CD4-positive, alpha-beta T cell treated with Interleukin-6 for 4 hours (primary cell): ENCODE results near the gene CWH43.
"Not testable (repeated sequence)": the region's sequence is repeated elsewhere in the genome, so short reads cannot be mapped to it uniquely, and the experiment has no call there.

Experiments
- DNase-seq: peaks from one replicate; pipeline ENCODE4 v3.0.0-alpha.2; 2020; ENCODE audit warnings: mixed read lengths

The CWH43 gene

DNA sequence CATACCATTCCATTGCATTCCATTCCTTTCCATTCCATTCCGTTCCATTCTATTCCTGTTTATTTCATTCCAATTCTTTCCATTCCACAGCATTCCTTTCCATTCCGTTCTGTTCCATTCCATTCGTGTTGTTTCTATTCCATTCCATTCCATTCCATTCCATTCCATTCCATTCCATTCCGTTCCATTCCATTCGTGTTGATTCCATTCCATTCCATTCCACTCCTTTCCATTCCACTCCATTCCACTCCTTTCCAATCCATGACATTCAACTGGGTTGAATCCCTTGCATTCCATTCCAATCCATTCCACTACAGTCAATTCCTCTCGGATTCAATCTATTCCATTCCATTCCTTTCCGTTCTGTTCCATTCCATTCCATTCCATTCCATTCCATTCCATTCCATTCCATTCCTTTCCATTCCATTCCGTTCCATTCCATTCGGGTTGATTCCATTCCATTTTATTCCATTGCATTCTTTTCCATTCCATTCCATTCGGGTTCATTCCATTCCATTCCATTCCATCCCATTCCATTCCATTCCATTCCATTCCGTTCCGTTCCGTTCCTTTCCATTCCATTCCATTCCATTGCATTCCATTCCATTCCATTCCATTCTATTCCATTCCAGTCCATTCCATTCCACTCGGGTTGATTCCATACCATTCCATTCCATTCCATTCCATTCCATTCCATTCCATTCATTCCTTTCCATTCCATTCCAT lies 112.1 kb downstream of the CWH43 start:
- DNase-seq = not testable (repeated sequence)

- not testable (repeated sequence) for DNase-seq
These were observed 113.9 kb downstream of the CWH43 start for GRCh38 chr4:49099831-49100444.

DNA sequence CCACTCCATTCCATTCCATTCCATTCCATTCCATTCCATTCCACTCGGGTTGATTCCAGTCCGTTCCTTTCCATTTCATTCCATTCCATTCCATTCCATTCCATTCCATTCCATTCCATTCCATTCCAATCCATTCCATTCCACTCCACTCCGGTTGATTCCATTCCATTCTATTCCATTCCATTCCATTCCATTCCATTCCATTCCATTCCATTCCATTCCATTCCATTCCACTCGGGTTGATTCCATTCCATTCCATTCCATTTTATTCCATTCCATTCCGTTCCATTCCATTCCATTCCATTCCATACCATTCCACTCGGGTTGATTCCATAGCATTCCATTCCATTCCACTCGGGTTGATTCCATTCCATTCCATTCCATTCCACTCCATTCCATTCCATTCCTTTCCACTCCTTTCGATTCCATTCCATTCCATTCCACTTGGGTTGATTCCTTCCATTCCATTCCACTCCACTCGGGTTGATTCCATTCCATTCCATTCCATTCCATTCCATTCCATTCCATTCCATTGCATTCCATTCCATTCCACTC lies 116.3 kb downstream of the CWH43 start:
- not testable (repeated sequence) for DNase-seq

DNA sequence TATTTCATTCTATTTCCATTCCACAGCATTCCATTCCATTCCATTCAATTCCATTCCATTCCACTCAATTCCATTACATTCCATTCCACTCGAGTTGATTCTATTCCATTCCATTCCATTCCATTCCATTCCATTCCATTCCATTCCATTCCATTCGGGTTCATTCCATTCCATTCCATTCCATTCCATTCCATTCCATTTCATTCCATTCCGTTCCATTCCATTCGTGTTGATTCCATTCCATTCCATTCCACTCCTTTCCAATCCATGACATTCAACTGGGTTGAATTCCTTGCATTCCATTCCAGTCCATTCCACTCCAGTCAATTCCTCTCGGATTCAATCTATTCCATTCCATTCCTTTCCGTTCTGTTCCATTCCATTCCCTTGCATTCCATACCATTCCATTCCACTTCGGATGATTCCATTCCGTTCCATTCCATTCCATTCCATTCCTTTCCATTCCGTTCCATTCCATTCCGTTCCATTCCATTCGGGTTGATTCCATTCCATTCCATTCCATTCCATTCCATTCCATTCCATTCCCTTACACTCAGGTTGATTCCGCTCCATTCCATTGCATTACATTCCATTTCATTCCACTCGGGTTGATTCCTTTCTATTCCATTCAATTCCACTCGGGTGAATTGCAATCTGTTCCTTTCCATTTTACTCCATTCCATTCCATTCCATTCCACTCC lies 117.5 kb downstream of the CWH43 start:
- DNase-seq = not testable (repeated sequence)

DNA sequence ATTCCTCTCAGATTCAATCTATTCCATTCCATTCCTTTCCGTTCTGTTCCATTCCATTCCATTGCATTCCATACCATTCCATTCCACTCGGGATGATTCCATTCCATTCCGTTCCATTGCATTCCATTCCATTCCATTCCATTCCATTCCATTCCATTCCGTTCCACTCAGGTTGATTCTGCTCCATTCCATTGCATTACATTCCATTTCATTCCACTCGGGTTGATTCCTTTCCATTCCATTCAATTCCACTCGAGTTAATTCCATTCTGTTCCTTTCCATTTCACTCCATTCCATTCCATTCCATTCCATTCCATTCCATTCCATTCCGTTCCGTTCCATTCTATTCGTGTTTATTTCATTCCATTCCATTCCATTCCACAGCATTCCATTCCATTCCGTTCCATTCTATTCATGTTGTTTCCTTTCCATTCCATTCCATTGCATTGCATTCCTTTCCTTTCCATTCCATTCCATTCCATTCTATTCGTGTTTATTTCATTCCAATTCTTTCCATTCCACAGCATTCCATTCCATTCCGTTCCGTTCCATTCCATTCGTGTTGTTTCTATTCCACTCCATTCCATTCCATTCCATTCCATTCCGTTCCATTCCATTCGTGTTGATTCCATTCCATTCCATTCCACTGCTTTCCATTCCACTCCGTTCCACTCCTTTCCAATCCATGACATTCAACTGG lies 118.3 kb downstream of the CWH43 start:
- not testable (repeated sequence) for DNase-seq

DNA sequence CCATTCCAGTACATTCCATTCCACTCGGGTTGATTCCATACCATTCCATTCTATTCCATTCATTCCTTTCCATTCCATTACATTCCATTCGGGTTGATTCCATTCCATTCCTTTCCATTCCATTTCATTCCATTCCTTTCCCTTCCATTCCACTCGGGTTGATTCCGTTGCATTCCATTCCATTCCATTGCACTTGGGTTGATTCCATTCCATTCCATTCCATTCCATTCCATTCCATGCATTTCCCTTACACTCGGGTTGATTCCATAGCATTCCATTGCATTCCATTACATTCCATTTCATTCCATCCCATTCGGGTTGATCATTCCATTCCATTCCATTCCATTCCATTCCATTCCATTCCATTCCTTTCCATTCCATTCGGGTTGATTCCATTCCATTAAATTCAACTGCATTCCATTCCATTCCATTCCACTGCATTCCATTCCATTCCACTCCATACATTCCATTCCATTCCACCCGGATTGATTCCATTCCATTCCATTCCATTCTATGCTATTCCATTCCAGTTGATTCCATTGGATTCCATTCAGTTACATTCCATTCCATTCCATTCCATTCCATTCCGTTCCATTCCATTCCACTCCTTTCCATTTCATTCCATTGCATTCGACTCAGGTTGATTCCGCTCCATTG lies 119.3 kb downstream of the CWH43 start:
- not testable (repeated sequence) for DNase-seq

GRCh38 chr4:49107262-49107661 lies 121.2 kb downstream of the CWH43 start:
- DNase-seq = not testable (repeated sequence)

- not testable (repeated sequence) for DNase-seq
These were observed 122.3 kb downstream of the CWH43 start for GRCh38 chr4:49108183-49108978.

DNA sequence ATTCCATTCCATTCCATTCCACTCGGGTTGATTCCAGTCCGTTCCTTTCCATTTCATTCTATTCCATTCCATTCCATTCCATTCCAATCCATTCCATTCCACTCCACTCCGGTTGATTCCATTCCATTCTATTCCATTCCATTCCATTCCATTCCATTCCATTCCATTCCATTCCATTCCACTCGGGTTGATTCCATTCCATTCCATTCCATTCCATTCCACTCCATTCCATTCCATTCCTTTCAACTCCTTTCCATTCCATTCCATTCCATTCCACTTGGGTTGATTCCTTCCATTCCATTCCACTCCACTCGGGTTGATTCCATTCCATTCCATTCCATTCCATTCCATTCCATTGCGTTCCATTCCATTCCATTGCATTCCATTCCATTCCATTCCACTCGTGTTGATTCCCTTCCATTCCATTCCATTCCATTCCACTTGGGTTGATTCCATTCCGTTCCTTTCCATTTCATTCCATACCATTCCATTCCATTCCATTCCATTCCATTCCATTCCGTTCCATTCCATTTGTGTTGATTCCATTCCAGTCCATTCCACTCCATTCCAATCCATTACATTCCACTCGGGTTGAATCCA lies 123.6 kb downstream of the CWH43 start:
- DNase-seq = not testable (repeated sequence)

GRCh38 chr4:49110579-49110978 lies 124.5 kb downstream of the CWH43 start:
- DNase-seq = not testable (repeated sequence)
